Measurements from ENCODE around the gene FAS. TPM values are rescaled to one million over a fixed set of nuclear protein-coding genes. Genes with fewer than 3 reads are reported as not detected.

Gene FAS
- polyA plus RNA-seq, 1 of the 3 experiments (the other 2 are of a cell fraction) = 31.5 TPM

DNA sequence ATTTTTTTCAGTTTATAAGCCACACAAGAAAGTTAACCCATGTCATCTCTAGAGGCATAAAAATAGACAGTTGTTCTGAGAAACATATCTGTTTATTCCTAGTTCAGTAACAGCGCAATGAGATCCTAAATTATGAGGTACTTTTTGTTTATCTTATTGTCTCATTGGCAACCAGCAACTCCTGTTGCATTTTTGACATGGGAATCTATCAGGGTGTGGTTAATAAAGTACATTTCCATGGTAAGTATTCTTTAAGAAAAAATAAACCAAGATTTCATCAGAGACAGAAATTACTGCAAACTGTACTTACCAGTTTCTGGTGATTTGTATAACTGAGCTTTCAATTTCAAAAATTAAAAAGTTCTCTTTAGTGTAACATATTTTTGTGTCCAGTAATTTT is 9.0 kb downstream of the FAS start:
- POLR2A ChIA-PET = no interaction called here
- TF ChIP-seq CTCF (IDR thresholded peaks at IDR 0.05) (no peak), FOXM1 (IDR thresholded peaks at IDR 0.05; ENCODE audit: low read depth) (no peak), MEF2A (IDR thresholded peaks at IDR 0.05; ENCODE audit: borderline replicate concordance, low read depth) (no peak), CHD2 (IDR thresholded peaks at IDR 0.05; ENCODE audit: low read length, partially characterized antibody) (no peak), JUND (IDR thresholded peaks at IDR 0.05) (no peak), SIN3A (IDR thresholded peaks at IDR 0.05; ENCODE audit: borderline replicate concordance, low read depth, low read length) (no peak), PBX3 (IDR thresholded peaks at IDR 0.05) (no peak), TAF1 (IDR thresholded peaks at IDR 0.05; ENCODE audit: borderline replicate concordance, low read depth, low read length) (no peak), IRF3 (IDR thresholded peaks at IDR 0.05; ENCODE audit: low read depth, low read length) (no peak), MAX (IDR thresholded peaks at IDR 0.05; ENCODE audit: low read depth) (no peak), TEAD4 (IDR thresholded peaks at IDR 0.05; ENCODE audit: borderline replicate concordance, insufficient read depth) (no peak), TCF12 (IDR thresholded peaks at IDR 0.05) (no peak), RCOR1 (IDR thresholded peaks at IDR 0.05; ENCODE audit: low read length) (no peak)
- Histone ChIP-seq H3K9me3 (no peaks in the 10 kb centered on the region), H3K4me2 (no peak overlapping the region), H3K79me2 (ENCODE audit: insufficient read depth) (peaks cover 68% of the 10 kb centered on the region), H3K27me3 (ENCODE audit: insufficient read depth) (no peaks in the 10 kb centered on the region), H2AFZ (ENCODE audit: low read depth) (no peak overlapping the region), H3K36me3 (replicated peaks in 1 of 2; ENCODE audit: control insufficient read depth in 1 of 2, insufficient read depth in 2 of 2, low read length in 1 of 2) (peaks cover 8 to 14% of the 10 kb centered on the region in 2 experiments), H3F3A (replicated peaks; ENCODE audit: insufficient read depth) (peaks cover 15% of the 10 kb centered on the region), H3K4me1 (ENCODE audit: control insufficient read depth in 1 of 2, insufficient read depth in 2 of 2, low read depth in 1 of 2, low read length in 1 of 2) (peaks cover 3 to 27% of the 10 kb centered on the region in 2 experiments; a peak in 2 of 4 replicates), H3K4me3 (ENCODE audit: low read depth in 2 of 2, low read length in 1 of 2) (no peak overlapping the region), H3K9me2 (no peaks in the 10 kb centered on the region), H4K20me1 (ENCODE audit: insufficient read depth) (no peaks in the 10 kb centered on the region), H3K9ac (peak overlapping the region; percentile 3; the same call in 1 of the 2 replicates), H3K27ac (ENCODE audit: low read depth in 2 of 2, low read length in 1 of 2) (no peak overlapping the region)
- 100% methylated on average over 1 of the region's 1 CpG for WGBS (ENCODE audit: low lambda C conversion rate)
- CTCF ChIA-PET = interaction anchor here (1.9 to 13.7 kb wide), 3 partner anchors 12 to 218 kb away, joined by 5 to 314 read pairs (median 11); no protein-coding TSS in a partner anchor
- DNase-seq = no peak
